Peyer's patch (tissue), 4 donors: ENCODE measurements around the gene CA10.

Source experiments
- CTCF ChIP-seq, 6 experiments: fragments of 450-650 bp in 4 of 6; fragments of 200-600 bp in 2 of 6; sonication (generic) in 1 of 6; IDR thresholded peaks; one replicate each; pipeline ENCODE4 v1.5.1; 2017 to 2019; ENCODE audit warnings: antibody characterized with exemption in 6 of 6, mild to moderate bottlenecking in 3 of 6, moderate library complexity in 1 of 6
- POLR2A ChIP-seq, 2 donors: fragments of 450-650 bp; IDR thresholded peaks; one replicate each; pipeline ENCODE4 v1.5.1; 2017; ENCODE audit warnings: antibody characterized with exemption in 2 of 2, mild to moderate bottlenecking in 2 of 2, moderate library complexity in 2 of 2

- TF ChIP-seq CTCF (IDR thresholded peaks at IDR 0.05) (no peak), POLR2A (IDR thresholded peaks at IDR 0.05) (no peak)
These were observed 79.0 kb downstream of the CA10 start for GRCh38 chr17:52079496-52079895.
